ENCODE results near the gene SLC16A13. TPM values are rescaled to one million over a fixed set of nuclear protein-coding genes. Genes with fewer than 3 reads are reported as not detected.
"Not testable (repeated sequence)": the region's sequence is repeated elsewhere in the genome, so short reads cannot be mapped to it uniquely, and the experiment has no call there.

The SLC16A13 gene
- total and polyA plus RNA-seq, 2 of the 4 experiments (the other 2 are of a cell fraction) = 0.18 to 2.3 TPM

GRCh38 chr17:7089570-7089969 lies 53.8 kb downstream of the SLC16A13 start:
- POLR2A ChIA-PET (ENCODE audit: unreplicated experiment); ATAC-seq (ENCODE audit: low read depth); dilution Hi-C loops (cut with HindIII; ENCODE audit: low sequenced_read_pairs, unreplicated experiment); H2BK20ac ChIP-seq (ENCODE audit: low read depth, low read length); H2AFZ ChIP-seq (replicated peaks; ENCODE audit: low read length, poor library complexity); CTCF ChIA-PET; H3K27ac ChIP-seq (ENCODE audit: insufficient read depth, low read length); H3K79me1 ChIP-seq (ENCODE audit: low read depth in 1 of 2, low read length in 2 of 2); H3K4me3 ChIP-seq (ENCODE audit: insufficient read depth, low read depth, low read length); H3K27me3 ChIP-seq (ENCODE audit: control insufficient read depth, insufficient read depth, low read length); H3K18ac ChIP-seq (ENCODE audit: low read depth, low read length); H3K4me2 ChIP-seq (ENCODE audit: low read depth, low read length); DNase-seq; H2AK5ac ChIP-seq (ENCODE audit: low read depth, low read length); intact Hi-C loops (cut with micrococcal nuclease); H3K23ac ChIP-seq (ENCODE audit: low read depth, low read length); H4K20me1 ChIP-seq (ENCODE audit: insufficient read depth, low read length); H2BK15ac ChIP-seq (ENCODE audit: low read depth, low read length); H4K91ac ChIP-seq (ENCODE audit: insufficient read depth, low read depth, low read length); H3K4me1 ChIP-seq (ENCODE audit: control insufficient read depth, insufficient read depth, low read length); H3K56ac ChIP-seq (ENCODE audit: extremely low read depth, insufficient read depth, low read length); H3K14ac ChIP-seq (replicated peaks; ENCODE audit: low read depth, low read length); H3K9ac ChIP-seq (ENCODE audit: low read depth, low read length); H2BK120ac ChIP-seq (ENCODE audit: low read depth, low read length); BruUV-seq (replicated peaks); H4K8ac ChIP-seq (ENCODE audit: low read depth in 2 of 2, low read length in 2 of 2); H4K5ac ChIP-seq (ENCODE audit: low read depth, low read length); H2AK9ac ChIP-seq (replicated peaks; ENCODE audit: low read depth, low read length, poor library complexity); H3K9me1 ChIP-seq (ENCODE audit: insufficient read depth, low read length); H3K4ac ChIP-seq (ENCODE audit: low read depth, low read length); H3K36me3 ChIP-seq (ENCODE audit: control insufficient read depth, insufficient read depth, low read length); H2BK5ac ChIP-seq (ENCODE audit: low read depth, low read length, poor library complexity, severe bottlenecking); in situ Hi-C loops (cut with MboI; ENCODE audit: low sequenced_read_pairs); H3K9me3 ChIP-seq (ENCODE audit: control insufficient read depth, insufficient read depth, low read length): not testable (repeated sequence)
- 77% methylated on average over 4 of the region's 6 CpGs; no CpG with 5 or more reads in 1 of the 2 experiments for WGBS, 2 experiments (ENCODE audit: extremely low coverage in 2 of 2, insufficient read length in 1 of 2)

Small RNAs within 50 kb of the gene (microRNA-seq; reads per million reads assigned to microRNA genes)
- not detected for gene AC120057.1 (ENCODE audit: insufficient read depth, insufficient read length)

Small RNAs within 50 kb of the gene (small RNA-seq; reads per million reads assigned to genes)
- gene AC120057.1 = 0 reads per million in 5 experiments

Other genes starting within 250 kb of the SLC16A13 start
- not detected in 2 replicates for gene TEKT1, start 204.3 kb upstream of the SLC16A13 start, total RNA-seq (2012; rRNA removed)
- not detected in 2 replicates for gene TEKT1, start 204.3 kb upstream of the SLC16A13 start, polyA plus RNA-seq (2012; rRNA removed)
- not detected in 2 replicates for gene ALOX12, start 40.0 kb upstream of the SLC16A13 start, total RNA-seq (2012; rRNA removed)
- 0.03 TPM in 1 of 2 replicates, not detected in the other for gene ALOX12, start 40.0 kb upstream of the SLC16A13 start, polyA plus RNA-seq (2012; rRNA removed)
- 31.1 and 42.3 TPM in 2 replicates for gene RNASEK, start 23.4 kb upstream of the SLC16A13 start, total RNA-seq (2012; rRNA removed)
- 165 and 183 TPM in 2 replicates for gene RNASEK, start 23.4 kb upstream of the SLC16A13 start, polyA plus RNA-seq (2012; rRNA removed)
- gene BCL6B, start 13.0 kb upstream of the SLC16A13 start, total RNA-seq (2012; rRNA removed) = not detected in 2 replicates
- gene BCL6B, start 13.0 kb upstream of the SLC16A13 start, polyA plus RNA-seq (2012; rRNA removed) = not detected in 2 replicates
- gene SLC16A11, start 8.1 kb downstream of the SLC16A13 start, total RNA-seq (2012; rRNA removed) = not detected in 2 replicates
- not detected in 2 replicates for gene SLC16A11, start 8.1 kb downstream of the SLC16A13 start, polyA plus RNA-seq (2012; rRNA removed)
- not detected in 2 replicates for gene CLEC10A, start 44.2 kb downstream of the SLC16A13 start, total RNA-seq (2012; rRNA removed)
- gene CLEC10A, start 44.2 kb downstream of the SLC16A13 start, polyA plus RNA-seq (2012; rRNA removed) = not detected in 2 replicates
- not detected in 2 replicates for gene ASGR2, start 78.8 kb downstream of the SLC16A13 start, total RNA-seq (2012; rRNA removed)
- gene ASGR2, start 78.8 kb downstream of the SLC16A13 start, polyA plus RNA-seq (2012; rRNA removed) = not detected in 2 replicates
- gene ASGR1, start 143.4 kb downstream of the SLC16A13 start, total RNA-seq (2012; rRNA removed) = 1.3 and 1.9 TPM in 2 replicates
- gene ASGR1, start 143.4 kb downstream of the SLC16A13 start, polyA plus RNA-seq (2012; rRNA removed) = 3.8 and 4.2 TPM in 2 replicates
- gene DLG4, start 183.8 kb downstream of the SLC16A13 start, total RNA-seq (2012; rRNA removed) = 8.1 and 8.2 TPM in 2 replicates
- 28.5 and 30.5 TPM in 2 replicates for gene DLG4, start 183.8 kb downstream of the SLC16A13 start, polyA plus RNA-seq (2012; rRNA removed)
- gene ACADVL, start 183.9 kb downstream of the SLC16A13 start, total RNA-seq (2012; rRNA removed) = 129 and 139 TPM in 2 replicates
- 752 and 844 TPM in 2 replicates for gene ACADVL, start 183.9 kb downstream of the SLC16A13 start, polyA plus RNA-seq (2012; rRNA removed)
- gene DVL2, start 198.5 kb downstream of the SLC16A13 start, total RNA-seq (2012; rRNA removed) = 20.3 and 21.3 TPM in 2 replicates
- 10.5 and 11.8 TPM in 2 replicates for gene DVL2, start 198.5 kb downstream of the SLC16A13 start, polyA plus RNA-seq (2012; rRNA removed)
- gene PHF23, start 203.4 kb downstream of the SLC16A13 start, total RNA-seq (2012; rRNA removed) = 44.8 and 45.5 TPM in 2 replicates
- gene PHF23, start 203.4 kb downstream of the SLC16A13 start, polyA plus RNA-seq (2012; rRNA removed) = 54.4 and 58.5 TPM in 2 replicates
- 70.8 and 77.8 TPM in 2 replicates for gene GABARAP, start 206.4 kb downstream of the SLC16A13 start, total RNA-seq (2012; rRNA removed)
- gene GABARAP, start 206.4 kb downstream of the SLC16A13 start, polyA plus RNA-seq (2012; rRNA removed) = 702 and 780 TPM in 2 replicates
- gene CTDNEP1, start 215.7 kb downstream of the SLC16A13 start, total RNA-seq (2012; rRNA removed) = 18.3 and 23.8 TPM in 2 replicates
- 132 TPM in 2 replicates for gene CTDNEP1, start 215.7 kb downstream of the SLC16A13 start, polyA plus RNA-seq (2012; rRNA removed)
- gene ELP5, start 216.2 kb downstream of the SLC16A13 start, total RNA-seq (2012; rRNA removed) = 46.6 and 48.0 TPM in 2 replicates
- gene ELP5, start 216.2 kb downstream of the SLC16A13 start, polyA plus RNA-seq (2012; rRNA removed) = 38.6 and 39.3 TPM in 2 replicates
- 0.56 and 1.4 TPM in 2 replicates for gene CLDN7, start 226.5 kb downstream of the SLC16A13 start, total RNA-seq (2012; rRNA removed)
- 1.4 and 2.8 TPM in 2 replicates for gene CLDN7, start 226.5 kb downstream of the SLC16A13 start, polyA plus RNA-seq (2012; rRNA removed)
- gene SLC2A4, start 245.7 kb downstream of the SLC16A13 start, total RNA-seq (2012; rRNA removed) = under 0.01 TPM in 1 of 2 replicates, not detected in the other
- gene SLC2A4, start 245.7 kb downstream of the SLC16A13 start, polyA plus RNA-seq (2012; rRNA removed) = 0.07 TPM in 2 replicates